ENCODE data around the gene ATG13.
A peak's percentile ranks its signal among the peaks of the same experiment; 100 is the strongest.
"Not testable (repeated sequence)": the region's sequence is repeated elsewhere in the genome, so short reads cannot be mapped to it uniquely, and the experiment has no call there.

The ATG13 gene

GRCh38 chr11:46700241-46701077 is 83.1 kb downstream of the ATG13 start, which contains the start of the genes ARHGAP1 and ZNF408:
TSS of gene ARHGAP1 (minus strand) at chr11:46700619. CDS start at chr11:46696107, 4,512 bp downstream.
TSS of gene ZNF408 (plus strand) at chr11:46701031. CDS start at chr11:46701048, 17 bp downstream.
- peak; percentile 99 for DNase-seq

GRCh38 chr11:46701078-46701654 is 83.8 kb downstream of the ATG13 start:
- DNase-seq: no peak

GRCh38 chr11:46705070-46705688 is 87.8 kb downstream of the ATG13 start:
- no peak for DNase-seq

- no peak for DNase-seq
Observed at GRCh38 chr11:46706886-46707285, 89.5 kb downstream of the ATG13 start.

GRCh38 chr11:46709351-46709750 is 92.0 kb downstream of the ATG13 start:
- not testable (repeated sequence) for DNase-seq

- DNase-seq: no peak
Observed at GRCh38 chr11:46710821-46711269, 93.5 kb downstream of the ATG13 start.

- DNase-seq: no peak
Observed at GRCh38 chr11:46711303-46711702, 94.0 kb downstream of the ATG13 start.

GRCh38 chr11:46712874-46713576 is 95.7 kb downstream of the ATG13 start:
- no peak for DNase-seq

- DNase-seq: not testable (repeated sequence)
Observed at GRCh38 chr11:46717825-46718154, 100.4 kb downstream of the ATG13 start.

GRCh38 chr11:46718155-46719019 is 101.0 kb downstream of the ATG13 start:
- DNase-seq: peak; percentile 92

- DNase-seq: no peak
Observed at GRCh38 chr11:46719048-46719542, 101.7 kb downstream of the ATG13 start, which contains the start of gene F2. TSS of gene F2 (plus strand) at chr11:46719213. CDS start at chr11:46719236, 23 bp downstream.

GRCh38 chr11:46719543-46720218 is 102.3 kb downstream of the ATG13 start:
- no peak for DNase-seq

- no peak for DNase-seq
Observed at GRCh38 chr11:46721286-46721685, 103.9 kb downstream of the ATG13 start.

GRCh38 chr11:46722566-46723358 is 105.4 kb downstream of the ATG13 start:
- DNase-seq: no peak

- DNase-seq: no peak
Observed at GRCh38 chr11:46723359-46723680, 106.0 kb downstream of the ATG13 start.

- DNase-seq: no peak
Observed at GRCh38 chr11:46724088-46724487, 106.7 kb downstream of the ATG13 start.

All from NCI-H2029 (cell line).